ENCODE results near the gene BNIP1. TPM values are rescaled to one million over a fixed set of nuclear protein-coding genes. Genes with fewer than 3 reads are reported as not detected.

Gene BNIP1
- total RNA-seq, 1 donor from 2014 or later = 6.1 TPM

DNA sequence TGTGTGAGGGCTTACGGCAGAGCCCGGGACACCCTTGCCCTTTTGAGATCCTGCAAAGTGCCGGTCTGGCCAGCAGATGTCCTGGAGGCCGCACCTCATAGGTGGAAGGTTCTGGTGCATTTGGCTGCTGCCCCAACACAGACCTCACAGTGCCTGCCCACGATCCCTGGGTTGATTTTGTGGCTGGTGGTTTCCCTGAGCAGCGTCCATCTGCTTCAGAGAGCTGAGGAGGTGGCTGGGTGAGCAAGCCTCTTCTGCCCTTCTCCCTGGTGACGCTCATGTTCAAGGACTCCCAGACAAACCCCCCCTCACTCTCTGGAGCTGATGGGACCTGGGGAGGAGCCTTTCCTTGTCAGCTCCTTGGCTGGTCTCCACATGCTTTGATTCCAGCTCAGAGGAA is 18.9 kb downstream of the BNIP1 start:
- Mint-ChIP-seq H3K27ac (no peak overlapping the region), H3K4me1 (ENCODE audit: low read depth) (no peaks in the 10 kb centered on the region), H3K36me3 (ENCODE audit: insufficient read depth) (peaks cover 2% of the 10 kb centered on the region), H3K4me3 (ENCODE audit: low read depth) (no peak overlapping the region), H3K9me3 (ENCODE audit: low read depth) (no peaks in the 10 kb centered on the region), H3K27me3 (no peaks in the 10 kb centered on the region)
- no peak for TF ChIP-seq CTCF (IDR thresholded peaks at IDR 0.05; ENCODE audit: unreplicated experiment)
- DNase-seq (ENCODE audit: low spot score, unreplicated experiment) = no peak

DNA sequence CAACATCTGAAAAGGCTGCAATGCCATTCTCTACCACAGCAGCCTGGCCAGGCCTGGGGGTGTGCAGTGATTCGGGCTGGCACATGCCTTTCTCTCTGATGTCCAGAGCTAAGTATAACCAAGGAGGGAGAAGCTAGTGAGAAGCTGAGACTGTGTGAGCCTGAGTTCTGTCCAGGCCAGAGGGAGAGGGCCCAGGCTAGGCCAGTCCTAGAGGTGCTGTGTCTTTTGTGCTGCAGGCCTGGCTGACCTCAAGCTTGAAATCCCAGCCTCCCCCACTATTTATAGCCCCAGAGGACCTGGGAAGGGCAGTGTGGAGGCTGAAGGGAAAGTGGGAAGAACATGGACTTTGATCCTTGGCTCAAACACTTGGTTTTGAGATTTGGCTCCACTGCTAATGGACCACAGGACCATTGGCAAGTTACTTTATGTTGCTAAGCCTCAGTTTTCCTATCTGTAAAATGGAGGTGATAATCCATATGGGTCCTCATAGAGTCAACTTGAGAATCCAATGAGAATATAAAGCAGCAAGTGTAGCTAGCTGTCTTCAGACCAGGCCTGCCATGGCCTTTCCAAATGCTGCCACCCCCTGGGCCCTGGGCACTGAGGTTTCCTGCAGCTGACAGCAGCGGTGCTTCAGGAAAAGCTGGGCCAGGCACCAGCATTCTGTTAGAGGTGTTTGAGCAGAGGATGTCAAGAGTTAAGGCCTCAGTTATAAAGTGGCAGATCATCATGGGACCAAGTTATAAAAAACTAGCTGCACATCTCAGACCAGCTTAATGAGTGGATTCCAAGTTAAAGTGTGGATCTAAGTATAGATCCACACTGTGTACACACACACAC is 21.1 kb downstream of the BNIP1 start:
- DNase-seq (ENCODE audit: low spot score, unreplicated experiment) = no peak
- H3K4me1 Mint-ChIP-seq (ENCODE audit: low read depth) = no peaks in the 10 kb centered on the region
- no peak for TF ChIP-seq CTCF (IDR thresholded peaks at IDR 0.05; ENCODE audit: unreplicated experiment)
- no peaks in the 10 kb centered on the region for H3K9me3 Mint-ChIP-seq (ENCODE audit: low read depth)
- H3K27me3 Mint-ChIP-seq = peaks cover 11% of the 10 kb centered on the region
- no peak overlapping the region for H3K4me3 Mint-ChIP-seq (ENCODE audit: low read depth)
- peaks cover 2% of the 10 kb centered on the region for H3K36me3 Mint-ChIP-seq (ENCODE audit: insufficient read depth)
- H3K27ac Mint-ChIP-seq = no peak overlapping the region

- Mint-ChIP-seq H3K27me3 (peaks cover 15% of the 10 kb centered on the region), H3K4me3 (ENCODE audit: low read depth) (no peak overlapping the region), H3K36me3 (ENCODE audit: insufficient read depth) (no peaks in the 10 kb centered on the region), H3K4me1 (ENCODE audit: low read depth) (no peaks in the 10 kb centered on the region), H3K9me3 (ENCODE audit: low read depth) (no peaks in the 10 kb centered on the region), H3K27ac (peak overlapping the region; percentile 27)
- no peak for TF ChIP-seq CTCF (IDR thresholded peaks at IDR 0.05; ENCODE audit: unreplicated experiment)
- no peak for DNase-seq (ENCODE audit: low spot score, unreplicated experiment)
These were observed 27.8 kb downstream of the BNIP1 start for GRCh38 chr5:173172166-173172565.

GRCh38 chr5:173175523-173175922 is 31.2 kb downstream of the BNIP1 start:
- H3K4me1 Mint-ChIP-seq (ENCODE audit: low read depth) = peaks cover 1% of the 10 kb centered on the region
- TF ChIP-seq CTCF (IDR thresholded peaks at IDR 0.05; ENCODE audit: unreplicated experiment) = no peak
- H3K27ac Mint-ChIP-seq = no peak overlapping the region
- H3K4me3 Mint-ChIP-seq (ENCODE audit: low read depth) = no peak overlapping the region
- H3K36me3 Mint-ChIP-seq (ENCODE audit: insufficient read depth) = no peaks in the 10 kb centered on the region
- no peak for DNase-seq (ENCODE audit: low spot score, unreplicated experiment)
- peaks cover 6% of the 10 kb centered on the region for H3K27me3 Mint-ChIP-seq
- peaks cover 3% of the 10 kb centered on the region for H3K9me3 Mint-ChIP-seq (ENCODE audit: low read depth)

DNA sequence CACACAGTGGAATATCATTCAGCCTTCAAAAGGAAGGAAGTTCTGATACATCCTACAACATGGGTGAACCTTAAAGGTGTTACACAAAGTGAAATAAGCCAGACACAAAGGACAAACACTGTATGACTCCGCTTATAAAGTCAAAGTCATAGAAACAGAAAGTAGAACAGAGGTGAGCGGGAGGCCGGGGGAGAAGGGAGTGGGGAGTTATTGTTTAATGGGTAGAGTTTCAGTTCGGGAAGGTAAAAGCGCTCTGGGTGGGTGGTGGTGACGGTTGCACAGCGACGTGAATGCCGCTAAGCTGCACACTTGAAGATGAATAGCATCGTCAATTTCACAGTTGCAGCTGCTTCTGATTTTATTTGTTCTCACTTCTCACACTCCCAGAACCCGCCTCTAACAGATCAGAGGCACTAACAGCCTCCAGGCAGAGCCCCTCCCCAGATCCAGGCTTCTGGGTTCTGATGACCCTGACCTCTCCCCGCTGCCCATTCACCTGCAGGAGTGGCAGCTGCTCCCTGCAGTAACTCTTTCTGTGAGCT is 34.1 kb downstream of the BNIP1 start:
- Mint-ChIP-seq H3K27me3 (peaks cover 6% of the 10 kb centered on the region), H3K4me3 (ENCODE audit: low read depth) (no peak overlapping the region), H3K4me1 (ENCODE audit: low read depth) (peaks cover 1% of the 10 kb centered on the region), H3K36me3 (ENCODE audit: insufficient read depth) (no peaks in the 10 kb centered on the region), H3K9me3 (ENCODE audit: low read depth) (peaks cover 3% of the 10 kb centered on the region), H3K27ac (no peak overlapping the region)
- TF ChIP-seq CTCF (IDR thresholded peaks at IDR 0.05; ENCODE audit: unreplicated experiment) = no peak
- DNase-seq (ENCODE audit: low spot score, unreplicated experiment) = no peak

Data from progenitor cell of endocrine pancreas (in vitro differentiated cells).